Breast epithelium (tissue), 4 donors: Measurements from ENCODE around the gene LPAR3. TPM values are rescaled to one million over a fixed set of nuclear protein-coding genes. Genes with fewer than 3 reads are reported as not detected.

Source experiments
- DNase-seq, 2 donors: peaks; one replicate each; pipeline ENCODE4 v3.0.0-alpha.2; 2019; ENCODE audit warnings: low spot score in 2 of 2
- H3K27ac ChIP-seq, 2 donors: fragments of 200-600 bp; sonication (generic) in 1 of 2; one replicate each; pipeline ENCODE4 v1.5.1; 2016 to 2019; ENCODE audit warnings: mild to moderate bottlenecking in 1 of 2
- H3K27me3 ChIP-seq, 2 donors: fragments of 200-600 bp; sonication (generic) in 1 of 2; one replicate each; pipeline versions ENCODE4 v1.5.1 to v1.6.0; 2017 to 2019; ENCODE audit warnings: control low read depth in 1 of 2, mild to moderate bottlenecking in 1 of 2
- H3K36me3 ChIP-seq: fragments of 200-600 bp; one replicate; pipeline ENCODE4 v1.5.1; 2019
- H3K4me1 ChIP-seq, 2 donors: fragments of 200-600 bp; sonication (generic); one replicate each; pipeline ENCODE4 v1.5.1; 2016 to 2019; ENCODE audit warnings: control low read depth in 1 of 2
- H3K4me3 ChIP-seq, 3 donors: fragments of 200-600 bp; sonication (generic); 1 replicate in 2 of 3; 2 replicates in 1 of 3; pipeline ENCODE4 v1.5.1; 2016 to 2019; ENCODE audit warnings: mild to moderate bottlenecking in 3 of 3, moderate library complexity in 2 of 3
- H3K9me3 ChIP-seq, 2 donors: fragments of 200-600 bp; sonication (generic) in 1 of 2; one replicate each; pipeline ENCODE4 v1.5.1; 2016 to 2019; ENCODE audit warnings: control low read depth in 1 of 2
- CTCF ChIP-seq, 3 donors: fragments of 450-650 bp; IDR thresholded peaks; one replicate each; pipeline ENCODE4 v1.5.1; 2016 to 2017; ENCODE audit warnings: antibody characterized with exemption in 3 of 3, mild to moderate bottlenecking in 3 of 3, moderate library complexity in 3 of 3
- POLR2A ChIP-seq: fragments of 450-650 bp; IDR thresholded peaks from one replicate; pipeline ENCODE4 v1.6.1; 2016; ENCODE audit warnings: antibody characterized with exemption, mild to moderate bottlenecking, moderate library complexity
- POLR2AphosphoS5 ChIP-seq, 3 donors: sonication (generic); formaldehyde crosslinking; IDR thresholded peaks; one replicate each; pipeline ENCODE4 v1.6.1; 2017; ENCODE audit warnings: antibody characterized with exemption in 3 of 3
- intact Hi-C: fragments of 100-400 bp; cut with DNase I; formaldehyde crosslinking; loops from one replicate; pipeline ENCODE4 v1.15.1; 2023; ENCODE audit warnings: low total_unique reads
- total RNA-seq, 3 donors: library from RNA; depleted of rRNA; stranded (reverse); fragments of >200 nt; gene quantifications; one replicate each; pipeline ENCODE4 v1.1.0, GENCODE V29; 2016

LPAR3 gene
- total RNA-seq, 3 donors from 2014 or later, result 1.6 to 3.7 TPM; not detected in 1

- Histone ChIP-seq H3K36me3 (no peaks in the 10 kb centered on the region), H3K4me3 (no peak overlapping the region), H3K27me3 (no peaks in the 10 kb centered on the region), H3K9me3 (no peaks in the 10 kb centered on the region), H3K27ac (no peak overlapping the region), H3K4me1 (no peaks in the 10 kb centered on the region)
- DNase-seq, result no peak
- TF ChIP-seq POLR2A, result no peak
- no peak for TF ChIP-seq POLR2AphosphoS5 (IDR thresholded peaks at IDR 0.05)
- no peak for TF ChIP-seq CTCF (IDR thresholded peaks at IDR 0.05)
- intact Hi-C loops, result loop anchor here (5.0 kb wide), 1 partner anchor 178 kb away; no protein-coding TSS in a partner anchor
Measured at GRCh38 chr1:84859866-84860265, 33.1 kb downstream of the LPAR3 start.

- no peaks in the 10 kb centered on the region for H3K4me1 ChIP-seq
- no peak for DNase-seq
- intact Hi-C loops, result loop anchor here (5.0 kb wide), 1 partner anchor 176 kb away; no protein-coding TSS in a partner anchor
- no peaks in the 10 kb centered on the region for H3K9me3 ChIP-seq
- no peak overlapping the region for H3K27ac ChIP-seq
- no peak overlapping the region for H3K4me3 ChIP-seq
- no peaks in the 10 kb centered on the region for H3K27me3 ChIP-seq
- TF ChIP-seq POLR2A (no peak), CTCF (IDR thresholded peaks at IDR 0.05) (no peak), POLR2AphosphoS5 (IDR thresholded peaks at IDR 0.05) (no peak)
- H3K36me3 ChIP-seq, result no peaks in the 10 kb centered on the region
Measured at GRCh38 chr1:84857906-84858305, 35.1 kb downstream of the LPAR3 start.

GRCh38 chr1:84856726-84857270, 36.2 kb downstream of the LPAR3 start:
- no peaks in the 10 kb centered on the region for H3K9me3 ChIP-seq
- H3K36me3 ChIP-seq, result no peaks in the 10 kb centered on the region
- TF ChIP-seq CTCF (IDR thresholded peaks at IDR 0.05) (no peak), POLR2A (no peak), POLR2AphosphoS5 (IDR thresholded peaks at IDR 0.05) (no peak)
- H3K4me3 ChIP-seq, result no peak overlapping the region
- DNase-seq, result no peak
- no peak overlapping the region for H3K27ac ChIP-seq
- H3K4me1 ChIP-seq, result no peaks in the 10 kb centered on the region
- H3K27me3 ChIP-seq, result no peaks in the 10 kb centered on the region
- intact Hi-C loops, result loop anchor here (5.0 kb wide), 1 partner anchor 174 kb away; no protein-coding TSS in a partner anchor

- TF ChIP-seq POLR2A, result no peak
- no peak for TF ChIP-seq POLR2AphosphoS5 (IDR thresholded peaks at IDR 0.05)
- no peak for TF ChIP-seq CTCF (IDR thresholded peaks at IDR 0.05)
- no peaks in the 10 kb centered on the region for H3K27me3 ChIP-seq
- no peak overlapping the region for H3K4me3 ChIP-seq
- no peaks in the 10 kb centered on the region for H3K36me3 ChIP-seq
- H3K27ac ChIP-seq, result no peak overlapping the region
- DNase-seq, result no peak
- no peaks in the 10 kb centered on the region for H3K4me1 ChIP-seq
- intact Hi-C loops, result loop anchor here (5.0 kb wide), 1 partner anchor 174 kb away; no protein-coding TSS in a partner anchor
- H3K9me3 ChIP-seq, result no peaks in the 10 kb centered on the region
Measured at GRCh38 chr1:84855691-84856630, 37.0 kb downstream of the LPAR3 start.

GRCh38 chr1:84855168-84855567, 37.8 kb downstream of the LPAR3 start:
- no peak for TF ChIP-seq POLR2AphosphoS5 (IDR thresholded peaks at IDR 0.05)
- no peak for TF ChIP-seq POLR2A
- no peak for TF ChIP-seq CTCF (IDR thresholded peaks at IDR 0.05)
- H3K27me3 ChIP-seq, result no peaks in the 10 kb centered on the region
- no peaks in the 10 kb centered on the region for H3K36me3 ChIP-seq
- no peaks in the 10 kb centered on the region for H3K9me3 ChIP-seq
- intact Hi-C loops, result loop anchor here (5.0 kb wide), 1 partner anchor 173 kb away; no protein-coding TSS in a partner anchor
- no peaks in the 10 kb centered on the region for H3K4me1 ChIP-seq
- H3K4me3 ChIP-seq, result no peak overlapping the region
- no peak overlapping the region for H3K27ac ChIP-seq
- no peak for DNase-seq
